Measurements from ENCODE around the gene MAPT. TPM values are rescaled to one million over a fixed set of nuclear protein-coding genes. Genes with fewer than 3 reads are reported as not detected.

The MAPT gene
- total RNA-seq, 6 donors from 2014 or later = 2.1 to 3.7 (median 2.8) TPM

DNA sequence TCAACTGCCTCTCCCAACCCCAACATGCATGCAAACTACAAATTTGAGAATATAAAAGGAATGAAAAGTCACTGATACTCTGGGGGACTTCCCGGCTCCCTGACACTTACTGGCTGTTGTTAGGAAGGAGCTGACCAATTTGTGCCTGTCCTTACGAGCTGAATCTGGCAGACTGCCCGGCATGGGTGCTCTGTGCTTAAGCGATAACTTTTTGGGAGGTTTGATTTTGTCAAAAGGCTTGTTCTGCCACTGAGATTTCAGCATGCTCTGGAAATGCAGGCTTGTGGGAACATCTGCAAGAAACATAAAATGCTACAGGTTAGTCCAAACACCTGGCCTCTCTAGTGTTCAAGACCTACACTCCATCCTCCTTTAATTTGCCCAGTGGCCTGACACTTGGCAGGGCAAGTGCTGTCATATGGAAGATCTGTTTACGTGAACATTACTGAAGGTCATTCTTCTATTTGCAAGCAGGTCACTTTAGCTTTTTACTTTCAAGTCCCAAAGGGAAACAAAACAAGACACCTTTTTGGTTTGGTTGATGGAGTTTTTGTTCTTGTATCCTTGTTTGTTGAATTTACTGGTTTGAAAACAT, 145.3 kb downstream of the MAPT start:
- TF ChIP-seq EP300 (IDR thresholded peaks at IDR 0.05) = no peak
- no peak for TF ChIP-seq POLR2AphosphoS5 (IDR thresholded peaks at IDR 0.05)
- no peak for TF ChIP-seq POLR2A (IDR thresholded peaks at IDR 0.05)
- TF ChIP-seq, protein P1, sequence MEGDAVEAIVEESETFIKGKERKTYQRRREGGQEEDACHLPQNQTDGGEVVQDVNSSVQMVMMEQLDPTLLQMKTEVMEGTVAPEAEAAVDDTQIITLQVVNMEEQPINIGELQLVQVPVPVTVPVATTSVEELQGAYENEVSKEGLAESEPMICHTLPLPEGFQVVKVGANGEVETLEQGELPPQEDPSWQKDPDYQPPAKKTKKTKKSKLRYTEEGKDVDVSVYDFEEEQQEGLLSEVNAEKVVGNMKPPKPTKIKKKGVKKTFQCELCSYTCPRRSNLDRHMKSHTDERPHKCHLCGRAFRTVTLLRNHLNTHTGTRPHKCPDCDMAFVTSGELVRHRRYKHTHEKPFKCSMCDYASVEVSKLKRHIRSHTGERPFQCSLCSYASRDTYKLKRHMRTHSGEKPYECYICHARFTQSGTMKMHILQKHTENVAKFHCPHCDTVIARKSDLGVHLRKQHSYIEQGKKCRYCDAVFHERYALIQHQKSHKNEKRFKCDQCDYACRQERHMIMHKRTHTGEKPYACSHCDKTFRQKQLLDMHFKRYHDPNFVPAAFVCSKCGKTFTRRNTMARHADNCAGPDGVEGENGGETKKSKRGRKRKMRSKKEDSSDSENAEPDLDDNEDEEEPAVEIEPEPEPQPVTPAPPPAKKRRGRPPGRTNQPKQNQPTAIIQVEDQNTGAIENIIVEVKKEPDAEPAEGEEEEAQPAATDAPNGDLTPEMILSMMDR (IDR thresholded peaks at IDR 0.05) = no peak
- H3K27ac ChIP-seq = no peak overlapping the region
- no peaks in the 10 kb centered on the region for H3K27me3 ChIP-seq
- H3K4me1 ChIP-seq = peaks cover 9 to 15% (median 14%) of the 10 kb centered on the region in 4 donors
- no peak overlapping the region for H3K4me3 ChIP-seq
- no peaks in the 10 kb centered on the region for H3K9me3 ChIP-seq
- ATAC-seq (ENCODE audit: low FRiP score in 2 of 2) (no peak), DNase-seq (peak in 1 of 2 donors; percentile 39)
- WGBS, 2 donors = 54 to 65% methylated on average over 3 to 5 of the region's 5 CpGs
- peaks cover 18 to 73% (median 44%) of the 10 kb centered on the region in 4 donors for H3K36me3 ChIP-seq

DNA sequence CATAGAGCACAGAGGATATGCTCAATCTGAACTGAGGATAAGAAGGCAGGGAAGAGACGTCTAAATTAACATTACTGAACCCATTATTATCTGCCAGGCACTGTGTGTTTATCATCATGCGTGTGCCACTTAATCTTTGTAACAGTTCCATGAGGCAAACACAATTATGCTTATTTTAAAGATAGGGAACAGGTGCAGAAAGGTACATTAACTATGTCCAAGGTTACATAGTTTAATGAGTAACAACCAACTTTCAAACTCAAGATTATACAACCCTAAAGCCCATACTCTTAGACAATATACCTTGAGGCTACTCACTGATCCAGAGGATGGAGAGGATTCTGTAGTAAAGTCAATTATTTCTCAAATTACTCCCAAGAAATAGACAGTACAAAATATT, 147.9 kb downstream of the MAPT start:
- DNase-seq (no peak), ATAC-seq (ENCODE audit: low FRiP score in 2 of 2) (no peak)
- peaks cover 8 to 64% (median 35%) of the 10 kb centered on the region in 4 donors for H3K36me3 ChIP-seq
- no peak overlapping the region for H3K4me3 ChIP-seq
- no peaks in the 10 kb centered on the region for H3K9me3 ChIP-seq
- H3K27ac ChIP-seq = no peak overlapping the region
- no peak for TF ChIP-seq POLR2AphosphoS5 (IDR thresholded peaks at IDR 0.05)
- TF ChIP-seq POLR2A (IDR thresholded peaks at IDR 0.05) = no peak
- TF ChIP-seq, protein P1 (IDR thresholded peaks at IDR 0.05) = no peak
- no peak for TF ChIP-seq EP300 (IDR thresholded peaks at IDR 0.05)
- 89 to 95% methylated on average over 2 of the region's 2 CpGs for WGBS, 2 donors
- H3K4me1 ChIP-seq = peaks cover 24 to 41% (median 32%) of the 10 kb centered on the region in 4 donors
- H3K27me3 ChIP-seq = no peaks in the 10 kb centered on the region

DNA sequence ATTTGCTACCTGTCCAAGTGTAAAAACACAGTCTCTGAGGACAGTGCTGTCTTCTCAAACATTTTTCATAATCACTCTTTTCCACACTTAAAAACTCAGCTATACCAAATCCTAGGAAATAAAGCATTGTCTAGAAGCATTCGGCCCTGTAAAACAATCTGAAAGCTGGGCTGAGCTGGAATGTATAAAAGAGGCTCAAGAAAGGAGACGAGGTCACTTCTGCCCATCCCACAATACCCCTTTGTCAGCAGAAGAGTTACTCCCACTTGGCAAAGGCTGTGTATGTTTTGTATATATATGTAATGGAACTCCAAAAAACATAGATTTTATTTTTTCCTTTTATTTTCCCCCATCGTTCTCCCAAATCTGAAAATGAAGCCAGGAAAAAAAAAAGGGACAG, 148.6 kb downstream of the MAPT start:
- Histone ChIP-seq H3K4me1 (peaks cover 25 to 42% (median 34%) of the 10 kb centered on the region in 4 donors), H3K36me3 (peaks cover 13 to 64% (median 34%) of the 10 kb centered on the region in 4 donors), H3K27ac (peak overlapping the region in 2 of 4 donors; percentile 13 to 70), H3K27me3 (no peaks in the 10 kb centered on the region), H3K9me3 (no peaks in the 10 kb centered on the region), H3K4me3 (no peak overlapping the region)
- TF ChIP-seq, protein P1 (IDR thresholded peaks at IDR 0.05) = no peak
- TF ChIP-seq POLR2A (IDR thresholded peaks at IDR 0.05) = no peak
- TF ChIP-seq EP300 (IDR thresholded peaks at IDR 0.05) = no peak
- ATAC-seq (ENCODE audit: low FRiP score in 2 of 2) (no peak), DNase-seq (no peak)
- 64 to 68% methylated on average over 3 of the region's 3 CpGs for WGBS, 2 donors

DNA sequence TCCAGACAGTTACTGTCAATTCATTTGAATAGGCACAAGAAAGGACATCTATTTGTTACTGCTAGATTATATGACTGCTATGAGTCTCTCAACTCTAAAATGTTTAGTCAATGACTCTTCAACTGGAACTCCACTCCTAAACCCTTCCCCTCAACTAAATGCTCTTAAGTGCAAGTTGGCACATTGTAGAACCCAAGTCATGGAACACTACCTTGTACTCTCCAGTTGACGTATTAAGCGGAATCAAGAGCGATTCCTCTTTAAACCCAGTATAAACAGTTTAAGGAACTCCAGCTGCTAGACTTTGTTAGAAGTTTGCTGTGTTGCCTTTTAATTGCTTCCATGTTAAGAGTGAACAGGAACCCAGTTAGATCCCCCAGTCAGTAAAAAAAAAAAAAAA, 149.3 kb downstream of the MAPT start:
- H3K4me1 ChIP-seq = peaks cover 25 to 42% (median 34%) of the 10 kb centered on the region in 4 donors
- WGBS, 2 donors = 48 to 63% methylated on average over 3 of the region's 3 CpGs
- no peaks in the 10 kb centered on the region for H3K27me3 ChIP-seq
- H3K27ac ChIP-seq = peak overlapping the region; percentile 56 to 73 (median 65)
- no peak overlapping the region for H3K4me3 ChIP-seq
- peak in 1 of 2 donors; percentile 53 for TF ChIP-seq POLR2AphosphoS5 (IDR thresholded peaks at IDR 0.05)
- no peak for TF ChIP-seq POLR2A (IDR thresholded peaks at IDR 0.05)
- TF ChIP-seq, protein P1 (IDR thresholded peaks at IDR 0.05) = no peak
- peak in 1 of 4 donors; percentile 74 for TF ChIP-seq EP300 (IDR thresholded peaks at IDR 0.05)
- no peaks in the 10 kb centered on the region for H3K9me3 ChIP-seq
- H3K36me3 ChIP-seq = peaks cover 10 to 64% (median 31%) of the 10 kb centered on the region in 4 donors
- peak; percentile 25 to 82 for ATAC-seq (ENCODE audit: low FRiP score in 2 of 2)
- DNase-seq = no peak
